GM18505 (cell line): ENCODE data around the gene INF2.

ENCODE experiments used
- ATAC-seq: cut with Tn5 transposase; IDR thresholded peaks from one replicate; pipeline ENCODE4 v1.9.1; 2021; ENCODE audit not compliant: unreplicated experiment
- POLR2A ChIP-seq: IDR thresholded peaks from 4 replicates; pipeline ENCODE4 v1.6.1; 2011; ENCODE audit warnings: borderline replicate concordance; ENCODE audit not compliant: insufficient read depth, insufficient read length; ENCODE audit errors: extremely low read depth

INF2 gene

DNA sequence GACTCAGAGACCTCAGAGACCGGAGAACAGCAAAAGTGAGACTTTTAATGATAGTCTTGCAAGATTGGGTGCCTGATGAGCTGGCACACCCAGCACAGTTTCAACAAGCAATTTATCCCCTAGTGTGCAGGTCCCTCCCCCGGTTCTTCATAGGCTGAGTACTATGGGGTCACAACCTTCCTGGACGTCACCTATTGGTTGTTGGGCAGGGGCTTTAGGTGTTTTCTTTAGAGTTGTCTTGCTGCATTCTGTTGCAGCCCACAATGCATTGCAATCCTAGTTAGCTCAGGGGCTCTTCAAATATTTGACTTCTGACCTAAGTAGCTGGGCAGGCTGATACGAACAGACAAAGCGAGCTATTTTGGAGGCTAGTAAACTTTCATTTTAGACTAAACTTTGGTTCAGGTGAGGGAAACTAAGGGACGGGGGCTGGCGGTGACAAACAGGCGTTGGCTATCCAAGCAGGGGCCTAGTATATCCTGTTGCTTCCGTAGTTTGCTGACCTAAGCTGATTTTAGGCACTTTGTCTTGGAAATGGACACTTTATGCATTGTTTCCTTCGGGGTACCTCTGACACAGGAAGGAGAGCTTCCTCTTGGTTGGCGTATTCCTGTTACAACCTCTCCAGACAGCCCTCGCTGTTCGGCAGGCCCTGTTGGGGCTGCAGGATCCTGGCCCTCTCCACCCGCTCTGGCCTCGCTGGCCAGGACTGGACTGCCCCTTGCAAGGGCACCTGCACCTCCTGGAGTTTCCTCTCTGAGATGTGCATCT is 77.6 kb downstream of the INF2 start:
- TF ChIP-seq POLR2A = no peak

DNA sequence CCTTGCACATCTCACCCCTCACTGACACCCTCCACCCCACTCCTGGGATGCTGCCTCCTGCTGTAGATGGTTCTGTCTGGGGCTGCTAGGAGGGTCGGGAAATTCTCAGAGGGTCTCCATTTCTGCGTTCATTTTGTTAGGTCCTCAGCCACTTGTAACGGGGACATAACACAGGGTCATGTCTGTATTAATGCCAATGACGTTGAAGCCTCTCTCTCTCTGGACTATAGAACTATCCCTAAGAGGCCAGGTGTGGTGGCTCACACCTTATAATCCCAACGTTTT is 78.2 kb downstream of the INF2 start:
- no peak for TF ChIP-seq POLR2A
- ATAC-seq = no peak

More for the DNA sequence above, 77.6 kb downstream of the INF2 start:
- no peak for ATAC-seq

DNA sequence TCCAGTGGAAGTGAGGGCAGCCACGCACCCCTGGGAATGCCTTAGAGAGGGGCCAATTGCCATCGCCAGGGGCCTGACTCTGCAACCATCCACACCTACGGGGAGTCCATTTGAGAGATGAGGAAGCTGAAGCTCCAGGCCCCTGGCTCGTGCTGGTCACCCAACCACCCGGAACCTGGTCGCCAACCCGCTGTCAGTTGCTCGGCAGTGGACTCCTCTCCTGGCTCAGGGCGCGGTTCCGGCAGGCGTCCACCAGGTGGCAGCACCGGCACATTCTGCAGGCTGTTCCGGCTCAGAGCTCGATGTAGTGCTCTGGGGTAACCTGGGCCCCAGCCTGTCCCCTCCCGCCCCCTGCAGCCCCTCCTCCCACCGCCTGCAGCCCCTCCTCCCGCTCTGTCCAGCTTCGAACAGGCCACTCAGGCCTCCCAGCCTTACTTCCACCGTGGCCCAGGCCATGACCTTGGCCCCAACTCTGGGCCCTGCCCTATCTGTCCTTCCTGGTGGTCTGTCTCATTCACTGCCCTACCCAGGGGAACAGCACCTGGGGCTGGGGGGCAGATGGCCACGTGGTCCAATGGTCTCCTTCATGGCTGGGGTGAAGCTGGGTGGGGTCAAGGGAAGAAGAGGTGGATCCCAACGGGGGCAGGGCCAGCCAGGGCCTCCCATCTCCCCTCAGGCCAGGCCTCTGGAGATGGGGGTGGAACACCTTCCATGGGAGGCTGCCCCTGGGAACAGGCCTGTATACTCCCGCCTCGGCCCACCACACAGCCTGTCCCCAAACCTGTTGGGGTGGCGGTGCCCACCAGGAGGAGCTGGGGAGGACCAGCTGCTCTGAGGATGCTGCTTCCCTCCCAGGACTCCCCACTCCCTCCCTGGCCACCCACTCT is 79.3 kb downstream of the INF2 start:
- peak; percentile 68 for ATAC-seq
- TF ChIP-seq POLR2A = no peak

DNA sequence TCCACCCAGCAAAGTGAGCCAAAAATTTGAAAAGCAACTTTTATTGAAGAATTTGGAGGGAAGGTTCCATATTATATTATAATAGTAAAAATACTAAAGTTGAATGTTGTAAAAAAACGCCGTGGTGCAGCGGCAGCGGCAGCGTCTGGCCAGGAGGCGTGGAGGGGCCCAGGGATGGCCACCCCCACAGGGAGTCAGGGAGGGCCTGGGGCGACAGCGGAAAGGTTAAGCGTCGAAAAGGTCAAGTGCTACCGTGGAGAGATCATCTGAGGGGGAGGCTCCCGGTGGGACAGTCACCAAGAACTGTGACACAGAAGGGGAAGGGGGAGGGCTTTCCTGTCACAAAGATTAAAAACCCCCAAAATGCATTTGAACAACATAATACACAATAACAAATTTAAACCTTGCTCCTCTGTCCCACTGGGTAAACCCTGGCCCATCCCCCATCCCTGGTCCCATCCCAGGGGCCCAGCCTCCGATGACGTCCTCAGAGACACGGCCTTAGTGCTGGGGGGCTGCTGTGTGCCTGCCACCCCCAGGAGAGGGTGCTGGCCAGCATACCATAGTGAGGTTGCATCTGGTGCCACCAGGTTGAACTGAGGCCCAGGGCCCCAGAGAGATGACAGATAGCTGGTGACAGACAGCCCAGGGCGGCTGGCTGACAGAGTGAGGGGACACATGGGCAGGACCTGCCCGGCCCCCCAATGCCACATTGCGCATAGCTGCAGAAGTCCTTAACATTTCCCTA is 80.1 kb downstream of the INF2 start:
- no peak for ATAC-seq
- no peak for TF ChIP-seq POLR2A

DNA sequence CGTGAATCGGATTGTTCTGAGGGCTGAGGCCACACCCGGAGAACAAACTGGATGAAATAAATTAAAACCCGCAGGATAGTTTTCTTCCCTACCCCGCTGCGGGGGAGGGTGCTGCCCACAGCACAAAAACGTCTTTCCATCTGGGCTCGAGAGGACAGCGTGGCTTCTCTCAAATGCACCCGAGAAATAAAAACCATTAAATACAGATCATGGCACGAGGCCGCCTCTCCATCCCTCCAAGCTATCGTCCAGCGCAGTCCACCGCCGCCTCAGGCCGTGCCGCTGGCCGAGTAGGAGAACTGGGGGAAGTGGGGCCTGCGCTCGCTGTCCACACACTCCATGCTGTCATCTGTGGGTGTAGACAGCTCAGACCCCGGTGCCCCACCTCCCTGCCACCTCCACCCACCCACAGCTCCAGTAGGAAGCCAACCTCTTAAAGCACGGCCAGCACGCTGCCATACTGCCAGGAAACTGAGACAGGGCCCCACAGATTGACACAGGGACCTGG is 80.7 kb downstream of the INF2 start:
- no peak for ATAC-seq

DNA sequence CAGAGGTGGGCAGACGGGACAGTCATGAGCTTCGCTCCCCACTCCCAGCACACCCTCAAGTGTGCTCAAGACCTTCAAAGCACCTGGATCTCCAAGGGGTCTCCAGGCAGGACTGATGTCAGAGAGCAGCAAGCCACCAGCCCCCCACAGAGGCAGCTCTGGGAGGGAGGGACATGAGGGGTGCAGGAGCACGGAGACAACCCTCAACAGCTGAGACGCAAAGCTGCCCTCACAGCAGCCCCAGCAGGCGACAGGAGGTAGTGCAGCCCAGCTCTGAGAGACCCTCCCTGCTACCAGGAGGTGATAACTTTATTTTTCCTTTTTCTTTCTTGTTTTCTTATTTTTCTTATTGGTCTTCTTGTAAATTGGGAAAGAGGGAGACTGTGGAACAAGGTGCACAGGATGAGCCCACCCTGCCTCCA is 81.4 kb downstream of the INF2 start:
- ATAC-seq = no peak
- no peak for TF ChIP-seq POLR2A

More for the DNA sequence above, 80.7 kb downstream of the INF2 start:
- no peak for TF ChIP-seq POLR2A

DNA sequence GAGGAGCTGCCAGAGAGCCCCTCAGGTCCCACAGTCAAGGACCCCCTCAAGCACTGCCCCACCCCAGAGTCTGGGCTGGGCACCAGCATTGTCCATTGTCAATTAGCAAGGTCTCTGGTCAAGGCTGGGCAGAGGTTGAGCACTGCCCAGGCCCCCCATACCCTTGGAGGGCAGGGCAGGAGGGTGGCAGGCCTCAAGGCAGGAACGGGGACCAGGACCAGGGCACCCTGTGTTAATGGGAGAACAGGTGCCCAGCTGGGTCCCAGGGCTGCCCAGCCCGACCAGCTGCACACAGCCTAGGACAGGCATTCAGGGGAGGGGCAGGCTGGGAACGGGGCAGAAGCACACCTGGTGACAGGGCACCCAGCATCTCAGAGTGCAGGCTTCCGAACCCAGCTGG is 82.0 kb downstream of the INF2 start:
- no peak for ATAC-seq
- no peak for TF ChIP-seq POLR2A
